Tibial artery (tissue), 4 donors: Measurements from ENCODE around the gene NAPA.

Source experiments
- DNase-seq, 2 donors: peaks; one replicate each; pipeline ENCODE4 v3.0.0-alpha.2; 2019
- H3K27ac ChIP-seq, 2 donors: fragments of 200-600 bp; sonication (generic) in 1 of 2; 1 replicate in 1 of 2; 2 replicates in 1 of 2; pipeline ENCODE4 v1.5.1; 2018 to 2019; ENCODE audit warnings: mild to moderate bottlenecking in 1 of 2
- H3K27me3 ChIP-seq, 2 donors: fragments of 200-600 bp; sonication (generic) in 1 of 2; one replicate each; pipeline versions ENCODE4 v1.5.1 to v1.6.0; 2016 to 2019
- H3K36me3 ChIP-seq, 3 donors: fragments of 200-600 bp; sonication (generic) in 2 of 3; one replicate each; pipeline ENCODE4 v1.5.1; 2016 to 2019; ENCODE audit warnings: mild to moderate bottlenecking in 2 of 3
- H3K4me1 ChIP-seq, 4 donors: fragments of 200-600 bp; sonication (generic) in 2 of 4; 1 replicate in 3 of 4; 2 replicates in 1 of 4; pipeline ENCODE4 v1.5.1; 2016 to 2019
- H3K4me3 ChIP-seq, 2 donors: fragments of 200-600 bp; sonication (generic) in 1 of 2; 1 replicate in 1 of 2; 2 replicates in 1 of 2; pipeline ENCODE4 v1.5.1; 2018 to 2019; ENCODE audit warnings: mild to moderate bottlenecking in 2 of 2
- H3K9me3 ChIP-seq, 3 donors: fragments of 200-600 bp; sonication (generic) in 1 of 3; one replicate each; pipeline ENCODE4 v1.5.1; 2016 to 2019
- CTCF ChIP-seq, 2 experiments: fragments of 200-600 bp in 1 of 2; fragments of 450-650 bp in 1 of 2; IDR thresholded peaks; one replicate each; pipeline ENCODE4 v1.5.1; 2017 to 2019; ENCODE audit warnings: antibody characterized with exemption in 2 of 2, mild to moderate bottlenecking in 1 of 2, moderate library complexity in 1 of 2
- intact Hi-C: fragments of 100-400 bp; cut with DNase I; formaldehyde crosslinking; loops from one replicate; pipeline ENCODE4 v1.15.0; 2023; ENCODE audit warnings: low total_unique reads

NAPA gene

GRCh38 chr19:47499863-47500830 is 14.7 kb downstream of the NAPA start:
- Histone ChIP-seq H3K27me3 (no peaks in the 10 kb centered on the region), H3K9me3 (no peaks in the 10 kb centered on the region), H3K4me3 (no peak overlapping the region), H3K4me1 (peaks cover 0 to 25% (median 0%) of the 10 kb centered on the region in 4 donors), H3K27ac (no peak overlapping the region), H3K36me3 (peaks cover 38 to 94% (median 76%) of the 10 kb centered on the region in 3 donors)
- TF ChIP-seq CTCF (IDR thresholded peaks at IDR 0.05), result no peak
- DNase-seq, result no peak
- intact Hi-C loops, result loop anchor here (10.0 kb wide), 1 partner anchor 195 kb away; the partner anchor contains the start of gene C5AR1

- DNase-seq, result no peak
- Histone ChIP-seq H3K36me3 (peaks cover 38 to 94% (median 76%) of the 10 kb centered on the region in 3 donors), H3K27me3 (no peaks in the 10 kb centered on the region), H3K4me1 (peaks cover 0 to 25% (median 0%) of the 10 kb centered on the region in 4 donors), H3K9me3 (no peaks in the 10 kb centered on the region), H3K4me3 (no peak overlapping the region), H3K27ac (no peak overlapping the region)
- intact Hi-C loops, result no loop called here
- TF ChIP-seq CTCF (IDR thresholded peaks at IDR 0.05), result no peak
Observed at GRCh38 chr19:47499371-47499770, 15.5 kb downstream of the NAPA start.

- TF ChIP-seq CTCF (IDR thresholded peaks at IDR 0.05), result no peak
- H3K27me3 ChIP-seq, result no peaks in the 10 kb centered on the region
- no peak for DNase-seq
- intact Hi-C loops, result no loop called here
- no peaks in the 10 kb centered on the region for H3K9me3 ChIP-seq
- no peak overlapping the region for H3K4me3 ChIP-seq
- H3K4me1 ChIP-seq, result peaks cover 0 to 25% (median 0%) of the 10 kb centered on the region in 4 donors
- peaks cover 33 to 96% (median 77%) of the 10 kb centered on the region in 3 donors for H3K36me3 ChIP-seq
- no peak overlapping the region for H3K27ac ChIP-seq
Observed at GRCh38 chr19:47498561-47498960, 16.3 kb downstream of the NAPA start.

GRCh38 chr19:47497821-47498520 is 16.9 kb downstream of the NAPA start:
- intact Hi-C loops, result no loop called here
- Histone ChIP-seq H3K4me3 (no peak overlapping the region), H3K9me3 (no peaks in the 10 kb centered on the region), H3K36me3 (peaks cover 32 to 96% (median 77%) of the 10 kb centered on the region in 3 donors), H3K4me1 (peaks cover 0 to 25% (median 0%) of the 10 kb centered on the region in 4 donors), H3K27me3 (no peaks in the 10 kb centered on the region), H3K27ac (no peak overlapping the region)
- DNase-seq, result no peak
- no peak for TF ChIP-seq CTCF (IDR thresholded peaks at IDR 0.05)

- intact Hi-C loops, result no loop called here
- no peak for TF ChIP-seq CTCF (IDR thresholded peaks at IDR 0.05)
- Histone ChIP-seq H3K27ac (no peak overlapping the region), H3K9me3 (no peaks in the 10 kb centered on the region), H3K4me3 (no peak overlapping the region), H3K27me3 (no peaks in the 10 kb centered on the region), H3K36me3 (peaks cover 33 to 98% (median 77%) of the 10 kb centered on the region in 3 donors), H3K4me1 (peaks cover 0 to 25% (median 0%) of the 10 kb centered on the region in 4 donors)
- DNase-seq, result no peak
Observed at GRCh38 chr19:47497050-47497766, 17.7 kb downstream of the NAPA start.
